KMS-11 (cell line): Measurements from ENCODE around the gene TBXAS1.
A peak's percentile ranks its signal among the peaks of the same experiment; 100 is the strongest.

ENCODE experiments used
- H2AFZ ChIP-seq: fragments of 200-600 bp; sonication (generic); 2 replicates; pipeline ENCODE4 v1.6.1; 2016; ENCODE audit warnings: antibody characterized with exemption, mixed run types, low read depth
- H3K27ac ChIP-seq: fragments of 200-600 bp; sonication (generic); 2 replicates; pipeline ENCODE4 v1.6.1; 2016; ENCODE audit warnings: mild to moderate bottlenecking, mixed run types
- H3K27me3 ChIP-seq: fragments of 200-600 bp; sonication (generic); 2 replicates; pipeline ENCODE4 v1.6.1; 2017; ENCODE audit warnings: mild to moderate bottlenecking, low read depth, mixed run types, moderate library complexity; ENCODE audit not compliant: insufficient read depth
- H3K36me3 ChIP-seq: fragments of 200-600 bp; sonication (generic); 2 replicates; pipeline ENCODE4 v1.6.1; 2017; ENCODE audit warnings: mild to moderate bottlenecking, mixed run types; ENCODE audit not compliant: insufficient read depth
- H3K4me1 ChIP-seq: fragments of 200-600 bp; sonication (generic); 2 replicates; pipeline ENCODE4 v1.6.1; 2016; ENCODE audit warnings: mild to moderate bottlenecking, low read depth, mixed run types; ENCODE audit not compliant: poor library complexity, severe bottlenecking
- H3K4me2 ChIP-seq: fragments of 200-600 bp; sonication (generic); 2 replicates; pipeline ENCODE4 v1.7.0; 2016; ENCODE audit warnings: mild to moderate bottlenecking, mixed run types
- H3K4me3 ChIP-seq: fragments of 200-600 bp; sonication (generic); IDR thresholded peaks from 2 replicates; pipeline ENCODE4 v1.6.1; 2017; ENCODE audit warnings: low read depth, low read length, mixed read lengths; ENCODE audit not compliant: insufficient read depth
- H3K79me2 ChIP-seq: fragments of 200-600 bp; sonication (generic); 2 replicates; pipeline ENCODE4 v1.6.1; 2016; ENCODE audit warnings: low read depth, mixed run types; ENCODE audit not compliant: insufficient read depth
- H3K9ac ChIP-seq: fragments of 200-600 bp; sonication (generic); 2 replicates; pipeline ENCODE4 v1.6.1; 2016; ENCODE audit warnings: mild to moderate bottlenecking, mixed run types
- H4K20me1 ChIP-seq: fragments of 200-600 bp; sonication (generic); 2 replicates; pipeline ENCODE4 v1.6.1; 2016; ENCODE audit warnings: mild to moderate bottlenecking, mixed run types; ENCODE audit not compliant: insufficient read depth
- CTCF ChIP-seq: fragments of 200-600 bp; sonication (generic); conservative IDR thresholded peaks from 2 replicates; pipeline ENCODE4 v1.6.1; 2017; ENCODE audit warnings: low read depth, mild to moderate bottlenecking, antibody characterized with exemption, low read length, moderate library complexity, mixed read lengths

Gene TBXAS1

GRCh38 chr7:139909379-139910050 is 80.5 kb downstream of the TBXAS1 start:
- no peak overlapping the region for H2AFZ ChIP-seq
- H3K4me2 ChIP-seq = no peak overlapping the region
- H3K27me3 ChIP-seq = no peaks in the 10 kb centered on the region
- no peak overlapping the region for H3K4me3 ChIP-seq
- no peak overlapping the region for H3K9ac ChIP-seq
- H3K27ac ChIP-seq = no peak overlapping the region
- TF ChIP-seq CTCF = no peak
- H3K36me3 ChIP-seq = no peaks in the 10 kb centered on the region
- H3K79me2 ChIP-seq = no peaks in the 10 kb centered on the region
- no peaks in the 10 kb centered on the region for H4K20me1 ChIP-seq
- H3K4me1 ChIP-seq = peaks cover 11% of the 10 kb centered on the region

GRCh38 chr7:139913021-139913844 is 84.2 kb downstream of the TBXAS1 start:
- H3K36me3 ChIP-seq = no peaks in the 10 kb centered on the region
- H3K27ac ChIP-seq = no peak overlapping the region
- H4K20me1 ChIP-seq = no peaks in the 10 kb centered on the region
- TF ChIP-seq CTCF = no peak
- H3K9ac ChIP-seq = no peak overlapping the region
- no peak overlapping the region for H2AFZ ChIP-seq
- H3K4me1 ChIP-seq = peaks cover 48% of the 10 kb centered on the region
- H3K4me2 ChIP-seq = no peak overlapping the region
- H3K4me3 ChIP-seq = no peak overlapping the region
- H3K27me3 ChIP-seq = no peaks in the 10 kb centered on the region
- no peaks in the 10 kb centered on the region for H3K79me2 ChIP-seq

DNA sequence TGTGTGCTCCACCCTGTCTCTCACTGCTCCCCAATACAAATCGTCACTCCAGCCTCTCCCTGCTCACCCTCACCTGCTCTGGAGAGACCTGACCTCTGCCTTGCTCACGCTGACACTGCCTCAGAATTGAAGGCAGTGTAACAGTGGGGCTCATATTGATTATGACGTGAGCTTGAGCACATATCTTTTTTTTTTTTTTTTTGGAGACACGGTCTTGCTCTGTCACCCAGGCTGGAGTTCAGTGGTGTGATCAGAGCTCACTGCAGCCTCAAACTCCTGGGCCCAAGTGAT is 84.7 kb downstream of the TBXAS1 start:
- H3K79me2 ChIP-seq = no peaks in the 10 kb centered on the region
- peak overlapping the region; percentile 11; the same call in 1 of the 2 replicates for H2AFZ ChIP-seq
- TF ChIP-seq CTCF = no peak
- no peak overlapping the region for H3K9ac ChIP-seq
- no peaks in the 10 kb centered on the region for H3K27me3 ChIP-seq
- no peaks in the 10 kb centered on the region for H4K20me1 ChIP-seq
- no peak overlapping the region for H3K4me3 ChIP-seq
- no peak overlapping the region; the same call in 1 of the 2 replicates for H3K27ac ChIP-seq
- H3K4me1 ChIP-seq = peaks cover 54% of the 10 kb centered on the region
- no peak overlapping the region for H3K4me2 ChIP-seq
- H3K36me3 ChIP-seq = no peaks in the 10 kb centered on the region

DNA sequence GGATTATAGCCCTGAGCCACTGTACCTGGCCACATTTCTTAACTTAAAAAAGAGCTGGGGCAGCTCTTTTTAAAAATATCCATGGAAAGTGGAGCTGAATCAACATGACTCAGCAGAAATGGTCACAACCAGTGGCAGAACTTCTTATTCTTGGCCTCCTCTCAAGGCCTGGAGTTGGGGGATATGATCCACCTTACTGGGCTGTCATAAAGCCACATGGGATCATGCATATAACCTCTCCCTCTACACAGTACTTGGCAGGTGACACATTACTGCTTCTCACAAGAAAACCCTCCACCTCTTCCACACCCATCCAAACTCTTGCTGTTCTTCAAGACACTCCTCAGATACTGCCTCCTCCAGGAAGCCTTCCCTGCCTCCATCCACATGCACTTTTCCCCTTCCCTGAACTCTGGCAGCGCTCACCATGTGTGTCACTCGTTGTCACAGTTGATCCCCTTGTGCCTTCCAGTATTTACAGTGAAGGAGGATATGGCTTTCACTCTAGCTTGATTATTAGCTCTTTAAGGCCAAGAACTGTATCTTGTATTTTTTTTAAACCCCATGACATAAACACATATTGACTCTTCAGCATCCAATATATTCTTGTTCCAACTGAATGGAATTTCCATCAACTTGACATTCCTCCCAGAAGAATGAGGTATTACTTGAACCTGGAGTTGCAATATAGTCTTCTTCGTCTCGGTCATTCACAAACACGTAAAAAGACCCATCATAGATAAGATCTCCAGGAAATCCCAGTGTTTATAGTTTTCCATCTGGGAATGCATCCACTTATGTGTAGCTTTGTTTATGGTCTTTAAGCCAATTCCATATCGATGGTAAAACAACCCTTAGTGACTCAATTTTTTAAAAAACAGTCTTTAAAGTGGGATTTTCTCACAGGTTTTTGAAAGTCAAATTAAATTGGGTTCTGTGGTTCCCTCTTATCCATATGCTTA is 85.5 kb downstream of the TBXAS1 start:
- H3K9ac ChIP-seq = no peak overlapping the region
- no peak for TF ChIP-seq CTCF
- H3K4me3 ChIP-seq = no peak overlapping the region
- peaks cover 58% of the 10 kb centered on the region for H3K4me1 ChIP-seq
- H4K20me1 ChIP-seq = no peaks in the 10 kb centered on the region
- no peaks in the 10 kb centered on the region for H3K36me3 ChIP-seq
- peak overlapping the region; percentile 7; the same call in 1 of the 2 replicates for H3K4me2 ChIP-seq
- peak overlapping the region; percentile 11; the same call in 1 of the 2 replicates for H2AFZ ChIP-seq
- peak overlapping the region; percentile 84; the same call in 1 of the 2 replicates for H3K27ac ChIP-seq
- no peaks in the 10 kb centered on the region for H3K79me2 ChIP-seq
- no peaks in the 10 kb centered on the region for H3K27me3 ChIP-seq
